ENCODE measurements around the gene KRT7.
"Not testable (repeated sequence)": the region's sequence is repeated elsewhere in the genome, so short reads cannot be mapped to it uniquely, and the experiment has no call there.

The KRT7 gene

DNA sequence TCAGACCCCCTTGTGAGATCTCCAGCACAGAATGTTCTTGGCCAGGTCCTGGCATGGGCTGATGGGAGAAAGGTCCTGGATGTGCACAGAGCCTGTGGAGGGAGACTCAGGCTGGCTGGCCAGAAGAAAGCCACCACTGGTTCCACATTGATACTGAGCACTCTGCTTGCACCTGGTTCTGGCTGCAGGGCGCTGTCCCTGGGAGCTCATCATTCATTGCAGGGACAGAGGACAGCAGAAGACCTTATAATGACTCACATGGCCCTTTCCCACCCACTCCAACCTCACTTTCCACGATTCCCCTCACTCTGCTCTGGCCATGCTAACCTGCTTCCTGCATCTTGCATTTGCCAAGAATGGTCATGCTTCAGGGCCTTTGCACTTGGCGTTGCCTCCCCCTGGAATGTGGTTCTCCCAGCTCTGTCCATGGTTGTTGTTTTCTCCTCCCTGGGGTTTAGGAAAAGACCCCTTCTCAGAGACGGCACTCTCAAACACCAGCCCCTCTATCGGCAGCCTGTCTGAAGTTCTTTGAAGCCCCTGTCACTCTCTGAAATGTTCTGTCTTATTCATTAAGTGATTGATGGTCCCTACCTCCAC lies 10.3 kb downstream of the KRT7 start:
- no peak for DNase-seq (ENCODE audit: insufficient read length, low spot score)
- no peak for FAIRE-seq

DNA sequence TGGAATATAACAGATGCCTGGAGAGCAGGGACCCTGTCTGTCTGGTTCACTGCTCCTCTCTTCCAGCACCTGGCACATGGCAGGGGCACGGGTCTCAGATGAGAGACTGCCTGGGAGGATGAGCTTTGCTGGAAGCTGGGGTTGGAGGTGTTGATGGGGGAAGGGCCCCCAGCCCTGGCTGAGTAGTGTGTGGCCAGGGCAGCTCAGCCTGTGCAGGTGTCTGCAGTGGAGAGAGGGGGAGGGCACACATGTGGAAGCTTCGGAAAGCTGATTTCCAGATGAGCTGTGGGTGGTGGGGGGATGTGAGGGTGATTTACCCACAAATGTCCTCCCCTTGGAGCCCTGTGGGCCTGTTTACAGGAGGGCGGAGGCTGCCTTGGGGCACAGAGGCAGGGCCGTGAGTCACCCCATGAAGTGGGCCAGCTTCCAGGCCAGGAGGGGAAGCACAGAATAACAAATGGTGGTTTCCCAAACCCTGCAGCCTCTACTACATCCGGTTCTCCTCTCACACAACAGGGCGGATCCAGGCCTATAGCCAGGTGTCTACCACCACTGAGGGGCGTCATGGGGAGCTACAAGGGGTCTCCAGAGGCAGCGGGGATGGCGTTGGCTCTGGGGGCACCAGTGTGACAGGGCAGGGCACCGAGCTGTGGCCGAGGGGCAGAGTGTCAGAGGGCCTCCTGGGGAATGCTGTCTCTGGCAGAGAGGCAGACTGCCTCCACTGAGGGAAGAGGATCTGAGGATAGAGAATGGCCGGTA lies 11.0 kb downstream of the KRT7 start:
- DNase-seq (ENCODE audit: insufficient read length, low spot score): peak; percentile 85
- FAIRE-seq: peak; percentile 93

DNA sequence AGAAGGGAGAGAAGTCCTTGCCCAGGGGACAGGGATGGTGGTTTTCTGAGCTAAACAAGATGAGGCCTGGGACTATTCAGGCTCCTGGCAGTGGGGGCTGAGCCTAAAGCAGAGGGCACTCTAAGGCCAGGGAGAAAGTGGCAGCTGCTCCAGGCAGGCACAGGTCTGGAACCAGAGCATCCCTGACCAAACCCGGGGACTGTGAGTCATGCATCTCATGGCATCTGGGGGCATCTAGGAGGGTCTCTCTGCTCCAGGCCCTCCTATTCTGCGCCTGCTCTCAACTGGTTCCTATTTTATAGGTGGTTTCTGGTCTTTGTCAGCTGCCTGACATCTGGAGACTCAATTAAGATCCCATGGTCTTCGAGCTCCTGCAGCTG lies 11.6 kb downstream of the KRT7 start:
- DNase-seq (ENCODE audit: insufficient read length, low spot score): no peak
- peak; percentile 13 for FAIRE-seq

DNA sequence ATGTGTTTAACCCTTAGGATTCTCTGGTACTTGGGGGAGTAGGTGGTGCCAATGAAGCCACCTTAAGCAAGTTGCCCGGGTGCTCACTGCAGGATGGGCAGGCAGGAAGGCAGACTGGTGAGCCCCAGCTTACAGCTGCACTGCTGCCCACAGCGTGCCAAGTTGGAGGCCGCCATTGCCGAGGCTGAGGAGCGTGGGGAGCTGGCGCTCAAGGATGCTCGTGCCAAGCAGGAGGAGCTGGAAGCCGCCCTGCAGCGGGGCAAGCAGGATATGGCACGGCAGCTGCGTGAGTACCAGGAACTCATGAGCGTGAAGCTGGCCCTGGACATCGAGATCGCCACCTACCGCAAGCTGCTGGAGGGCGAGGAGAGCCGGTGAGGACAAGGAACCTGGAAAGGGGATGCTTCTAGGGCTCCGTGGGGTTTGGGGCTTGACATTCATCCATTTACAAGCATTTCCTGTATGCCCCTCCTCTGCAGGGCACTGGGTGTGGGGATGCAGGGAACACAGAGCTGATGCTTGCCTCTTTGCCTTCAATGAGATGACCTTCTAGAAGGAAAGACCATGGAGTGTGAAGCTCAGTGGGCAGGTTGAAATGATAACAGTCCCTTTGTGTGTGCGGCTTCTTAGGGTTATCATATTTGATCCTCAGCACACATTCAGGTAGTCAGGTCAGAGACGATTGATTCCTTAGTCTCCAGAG lies 12.4 kb downstream of the KRT7 start:
- DNase-seq (ENCODE audit: insufficient read length, low spot score) (no peak), FAIRE-seq (no peak)

DNA sequence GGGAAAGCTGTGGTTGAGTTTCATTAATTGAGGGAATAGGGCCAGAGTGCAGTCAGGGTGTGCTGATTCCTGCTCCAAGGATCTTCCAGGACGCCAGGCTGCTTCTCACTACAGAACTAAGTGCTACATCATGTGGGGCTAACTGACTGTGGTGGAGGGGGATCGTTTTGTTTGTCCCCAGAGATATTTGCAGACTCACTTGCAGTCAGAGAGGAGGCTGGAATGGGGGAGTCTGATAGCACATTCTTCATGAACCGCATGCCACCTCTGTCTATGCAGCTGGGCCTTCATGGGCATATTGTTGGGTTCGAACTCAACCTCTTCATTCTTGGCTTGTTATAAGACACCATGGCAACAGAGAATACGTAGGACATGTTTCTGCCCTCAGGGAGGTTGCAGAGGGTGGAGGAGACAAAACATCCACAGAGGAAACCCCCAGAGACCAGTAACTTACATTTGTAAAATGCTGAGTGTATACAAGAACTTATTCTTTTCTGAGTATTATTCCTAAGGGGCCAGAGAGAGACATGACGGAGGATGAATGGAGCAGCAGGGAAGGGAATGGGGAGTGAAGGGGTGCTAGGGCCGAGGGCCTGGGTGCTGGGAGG lies 13.0 kb downstream of the KRT7 start:
- DNase-seq (ENCODE audit: insufficient read length, low spot score) (no peak), FAIRE-seq (no peak)

DNA sequence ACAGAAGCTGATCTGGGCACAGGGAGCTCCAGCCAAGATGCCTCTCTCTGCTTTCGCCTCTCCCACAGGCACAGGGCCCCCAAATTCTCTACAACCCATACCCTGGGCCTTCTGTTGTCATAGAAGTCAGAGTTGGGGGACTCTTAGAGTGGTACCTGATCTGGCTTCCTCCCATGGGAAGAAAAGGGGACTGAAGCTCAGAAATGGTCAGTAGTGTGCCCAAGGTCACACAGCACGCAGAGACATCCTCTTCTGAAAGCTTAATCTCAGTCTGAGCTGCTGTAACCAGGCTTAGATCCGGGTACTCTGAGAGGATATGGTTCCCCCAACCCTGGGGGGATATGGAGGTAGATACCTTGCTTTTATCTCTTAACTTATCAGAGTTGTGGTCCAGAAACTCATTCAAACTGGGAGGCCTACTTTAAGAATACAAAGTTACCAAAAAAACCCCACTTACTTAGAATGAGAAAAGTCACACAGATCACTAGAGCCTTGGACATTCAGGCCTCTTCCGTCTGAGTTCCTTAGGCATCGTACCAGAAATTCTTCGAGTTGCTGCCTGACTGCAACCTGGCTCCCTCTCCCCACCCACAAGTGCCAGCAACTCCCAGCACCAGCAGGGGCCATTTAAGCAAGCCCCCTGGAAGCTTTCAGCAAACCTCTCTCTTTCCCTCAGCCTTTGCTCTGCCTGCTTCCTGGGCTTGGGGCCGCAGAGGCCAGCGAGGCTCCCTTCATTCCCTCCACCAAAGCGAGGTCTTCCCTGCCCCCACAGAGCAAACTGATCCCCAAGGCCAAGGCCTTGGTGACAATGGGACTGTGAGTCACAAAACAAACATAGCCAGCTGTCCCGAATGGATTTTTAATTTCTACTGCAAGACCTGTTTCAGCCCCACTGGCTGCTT lies 13.9 kb downstream of the KRT7 start:
- no peak for FAIRE-seq
- no peak for DNase-seq (ENCODE audit: insufficient read length, low spot score)

DNA sequence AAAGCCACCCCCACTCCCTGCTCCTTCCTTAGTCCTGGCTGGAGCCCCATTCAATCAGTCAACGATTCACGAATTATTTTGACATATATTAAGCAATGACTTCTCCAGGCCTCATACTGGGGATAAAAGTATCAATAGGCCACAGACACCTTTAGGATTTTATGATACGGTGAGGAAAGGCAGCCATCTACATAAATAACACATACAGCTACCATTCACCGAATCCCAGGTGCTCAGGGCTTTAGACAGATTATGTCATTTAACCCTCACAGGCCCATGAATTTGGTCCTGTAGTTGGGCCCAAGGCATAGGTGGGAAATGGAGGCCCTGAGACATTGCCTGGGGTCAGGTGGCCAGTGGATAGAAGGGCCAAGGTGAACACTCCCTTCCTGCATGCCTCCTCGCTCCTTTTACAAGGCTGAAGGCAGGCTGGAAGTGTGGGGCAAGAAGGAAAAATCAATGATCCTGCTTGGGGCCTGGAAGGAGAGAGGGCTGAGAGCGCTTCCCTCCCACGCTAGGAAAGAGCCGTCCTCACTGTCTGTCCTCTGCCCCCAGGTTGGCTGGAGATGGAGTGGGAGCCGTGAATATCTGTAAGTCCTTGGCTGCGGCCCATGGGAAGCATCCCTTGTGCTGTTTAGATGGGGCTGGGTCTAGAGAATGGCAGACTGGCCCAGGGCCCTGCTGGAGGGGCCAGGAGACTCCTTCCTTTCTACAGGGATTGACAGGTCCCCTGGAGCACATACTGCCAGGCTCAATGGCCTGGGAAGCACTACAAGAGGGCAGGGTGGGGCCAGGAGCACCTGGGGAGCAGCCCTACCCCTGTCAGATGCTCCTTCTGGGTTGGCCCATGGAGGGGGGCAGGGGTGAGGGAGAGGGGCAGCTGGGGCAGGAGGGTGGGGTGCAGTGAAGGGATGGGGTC lies 14.8 kb downstream of the KRT7 start:
- no peak for FAIRE-seq
- DNase-seq (ENCODE audit: insufficient read length, low spot score): no peak

DNA sequence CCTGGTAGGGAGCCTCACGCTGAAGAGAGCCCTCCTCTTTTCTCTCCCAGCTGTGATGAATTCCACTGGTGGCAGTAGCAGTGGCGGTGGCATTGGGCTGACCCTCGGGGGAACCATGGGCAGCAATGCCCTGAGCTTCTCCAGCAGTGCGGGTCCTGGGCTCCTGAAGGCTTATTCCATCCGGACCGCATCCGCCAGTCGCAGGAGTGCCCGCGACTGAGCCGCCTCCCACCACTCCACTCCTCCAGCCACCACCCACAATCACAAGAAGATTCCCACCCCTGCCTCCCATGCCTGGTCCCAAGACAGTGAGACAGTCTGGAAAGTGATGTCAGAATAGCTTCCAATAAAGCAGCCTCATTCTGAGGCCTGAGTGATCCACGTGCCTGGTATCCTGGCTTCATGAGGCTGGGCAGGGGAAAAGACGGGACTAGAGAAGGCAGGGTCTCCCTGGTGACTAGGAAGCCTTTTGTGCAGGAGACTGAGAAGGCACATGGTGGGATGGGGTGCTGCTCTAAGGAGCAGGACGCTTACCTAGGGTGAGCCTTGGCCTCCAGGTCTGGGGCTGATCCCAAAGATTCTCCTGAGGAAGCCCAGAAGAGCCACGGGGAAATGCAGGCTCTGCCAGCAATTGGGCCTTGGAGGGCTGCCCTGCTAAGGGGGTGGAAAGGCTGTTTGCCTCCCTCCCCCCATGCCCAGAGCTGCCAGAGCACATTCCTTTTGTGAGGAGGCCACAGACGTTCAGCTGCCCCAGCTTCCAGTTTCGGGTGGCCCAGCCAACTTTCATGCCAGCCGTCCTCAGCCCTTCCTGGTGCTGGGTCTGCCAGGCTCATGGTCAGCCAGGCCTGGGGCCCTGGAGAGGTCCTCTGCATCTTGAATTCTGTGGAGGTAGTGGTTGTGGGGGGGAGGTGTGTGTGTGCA lies 15.8 kb downstream of the KRT7 start:
- DNase-seq (ENCODE audit: insufficient read length, low spot score): no peak
- FAIRE-seq: no peak

DNA sequence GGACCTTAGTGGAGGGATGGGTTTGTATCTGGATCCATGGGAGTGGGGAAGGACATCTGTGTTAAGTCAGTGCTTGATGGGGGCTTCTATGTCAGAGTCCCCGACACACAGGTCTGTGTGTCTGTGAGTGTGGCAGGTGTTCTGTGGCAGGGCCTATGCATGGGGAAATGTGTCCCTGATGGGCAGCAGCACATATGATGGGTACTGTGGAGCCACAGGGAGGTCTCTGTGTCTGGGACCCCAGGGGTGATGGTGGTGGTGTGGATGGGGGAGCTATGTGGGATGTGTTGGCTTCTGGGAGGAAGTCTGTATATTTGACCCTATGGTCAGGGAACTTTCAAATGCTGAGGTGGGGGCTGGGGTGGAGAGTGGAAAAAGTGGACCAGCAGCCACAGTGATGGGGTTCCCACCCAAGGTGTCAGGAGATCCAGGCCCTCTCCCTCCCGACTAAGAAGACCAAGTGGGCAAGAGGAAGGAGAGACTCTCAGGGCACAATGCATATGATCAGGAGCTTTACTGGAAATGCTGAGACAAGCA lies 16.5 kb downstream of the KRT7 start:
- no peak for DNase-seq (ENCODE audit: insufficient read length, low spot score)
- no peak for FAIRE-seq

DNA sequence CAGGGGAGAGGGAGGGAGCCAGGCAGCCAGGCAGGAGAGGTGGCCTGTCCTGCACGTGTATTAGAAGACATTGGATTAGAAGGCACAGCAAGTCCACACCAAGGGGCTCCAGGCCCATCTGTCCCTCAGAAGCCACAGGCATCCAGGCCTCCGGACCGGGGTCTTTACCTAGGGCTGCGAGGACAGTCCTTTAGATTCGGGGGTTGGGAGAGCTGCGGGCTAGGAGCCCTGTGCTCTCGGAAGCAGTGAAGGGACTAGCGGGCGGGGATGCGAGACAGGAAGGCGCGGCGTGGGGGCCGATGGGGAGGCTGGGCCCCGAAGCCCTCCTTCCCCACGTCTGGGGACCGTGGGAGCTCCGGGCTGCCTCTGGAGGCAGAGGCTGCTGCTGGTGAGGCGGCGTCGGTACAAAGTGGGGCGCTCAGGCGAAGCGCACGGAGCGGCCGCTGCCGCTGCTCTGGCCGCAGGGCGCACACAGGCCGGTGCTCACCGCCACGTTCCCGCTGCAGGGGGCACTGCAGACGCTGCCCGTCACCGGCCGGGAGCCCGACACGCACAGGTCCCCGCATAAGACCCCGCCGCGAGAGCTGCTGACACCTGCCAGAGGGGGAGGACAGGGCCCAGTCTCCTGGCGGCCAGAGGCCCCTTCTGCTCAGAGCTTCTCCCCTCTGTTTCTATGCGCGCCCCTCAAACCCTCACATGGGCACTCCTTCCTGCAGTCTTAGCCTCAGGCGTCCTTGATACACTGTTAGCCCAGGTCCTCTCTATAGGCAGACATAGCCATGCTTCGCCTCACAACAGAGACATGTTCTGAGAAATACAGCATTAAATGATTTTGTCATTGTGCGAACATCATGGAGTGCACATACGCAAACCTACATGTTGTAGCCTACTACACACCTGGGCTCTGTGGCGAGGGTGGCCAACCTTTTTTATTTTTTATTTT lies 17.3 kb downstream of the KRT7 start:
- no peak for DNase-seq (ENCODE audit: insufficient read length, low spot score)
- FAIRE-seq: no peak

DNA sequence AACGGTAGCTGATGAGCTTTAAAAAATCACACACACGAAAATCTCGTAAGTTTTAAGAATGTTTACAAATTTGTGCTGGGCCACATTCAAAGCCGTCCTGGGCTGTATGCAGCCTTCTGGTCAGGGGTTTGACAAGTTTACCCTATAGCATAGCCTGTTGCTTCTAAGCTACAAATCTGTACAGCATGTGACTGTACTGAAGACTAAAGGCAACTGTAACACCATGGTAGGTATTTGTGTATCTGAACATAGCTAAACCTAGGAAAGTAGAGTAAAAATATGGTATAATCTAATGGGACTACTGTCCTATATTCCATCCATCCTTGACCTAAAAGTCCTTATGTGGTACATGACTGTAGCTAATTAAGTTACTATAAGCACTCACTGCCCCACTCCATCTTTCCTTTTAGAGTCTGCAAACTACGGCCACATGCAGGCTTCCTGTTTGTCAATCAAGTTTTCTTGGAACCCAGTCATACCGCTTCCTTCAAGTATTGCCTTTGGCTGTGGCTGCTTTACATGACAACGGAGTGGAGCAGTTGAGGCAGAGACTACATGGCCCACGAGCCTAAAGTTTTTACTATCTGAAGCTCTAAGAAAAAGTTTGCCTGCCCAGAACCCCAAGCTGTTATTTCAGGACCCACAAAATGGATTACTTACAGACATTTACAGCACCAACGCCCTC lies 18.5 kb downstream of the KRT7 start:
- DNase-seq (ENCODE audit: insufficient read length, low spot score) (no peak), FAIRE-seq (no peak)

DNA sequence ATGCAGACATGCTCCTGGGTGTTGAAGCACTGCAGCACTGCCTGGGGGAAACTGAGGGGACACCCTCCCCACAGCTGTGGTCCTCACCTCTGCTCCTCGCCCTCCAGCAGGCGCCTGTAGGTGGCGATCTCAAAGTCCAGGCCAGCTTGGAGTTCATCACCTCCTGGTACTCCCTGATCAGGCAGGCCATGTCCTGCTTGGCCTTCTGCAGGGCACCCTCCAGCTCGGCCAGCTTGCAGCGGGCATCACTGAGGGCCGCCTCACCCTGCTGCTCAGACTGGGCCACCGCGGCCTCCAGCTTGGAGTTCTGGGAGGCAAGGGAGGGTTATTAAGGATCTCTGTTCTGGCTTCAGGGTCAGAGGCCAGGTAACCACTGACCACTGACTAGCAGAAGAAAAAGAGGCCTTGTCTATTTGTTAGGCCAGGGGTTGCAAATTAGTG lies 19.2 kb downstream of the KRT7 start:
- not testable (repeated sequence) for DNase-seq (ENCODE audit: insufficient read length, low spot score)
- peak; percentile 40 for FAIRE-seq

DNA sequence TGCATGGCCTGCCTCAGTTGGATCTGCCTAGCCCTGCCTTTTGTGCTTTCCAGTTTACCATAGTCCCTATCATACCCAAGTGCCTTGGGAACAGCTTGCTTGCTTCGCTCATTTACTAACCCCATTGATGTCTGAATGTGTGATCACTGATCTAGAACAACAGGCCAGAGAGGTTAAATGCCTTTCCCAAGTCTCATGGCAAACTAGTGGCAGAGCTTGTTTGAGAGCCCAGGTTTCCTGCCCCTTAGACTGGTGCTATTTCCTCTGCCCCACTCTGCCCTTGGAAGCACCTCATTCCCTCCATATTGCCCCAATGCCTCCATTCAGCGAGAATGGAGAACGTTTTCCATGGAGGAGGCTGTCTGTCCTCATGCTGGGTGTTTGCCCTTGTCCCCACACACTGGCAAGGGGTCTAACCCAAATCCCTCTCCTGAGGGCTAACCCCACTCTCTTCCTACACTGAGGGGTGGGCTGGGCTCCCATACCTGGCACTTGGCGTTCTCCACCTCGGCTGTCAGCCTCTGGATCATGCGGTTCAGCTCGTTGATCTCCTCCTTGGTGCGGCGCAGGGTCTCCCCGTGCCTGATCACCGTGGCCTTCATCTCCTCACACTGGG lies 19.8 kb downstream of the KRT7 start:
- DNase-seq (ENCODE audit: insufficient read length, low spot score): no peak
- no peak for FAIRE-seq

DNA sequence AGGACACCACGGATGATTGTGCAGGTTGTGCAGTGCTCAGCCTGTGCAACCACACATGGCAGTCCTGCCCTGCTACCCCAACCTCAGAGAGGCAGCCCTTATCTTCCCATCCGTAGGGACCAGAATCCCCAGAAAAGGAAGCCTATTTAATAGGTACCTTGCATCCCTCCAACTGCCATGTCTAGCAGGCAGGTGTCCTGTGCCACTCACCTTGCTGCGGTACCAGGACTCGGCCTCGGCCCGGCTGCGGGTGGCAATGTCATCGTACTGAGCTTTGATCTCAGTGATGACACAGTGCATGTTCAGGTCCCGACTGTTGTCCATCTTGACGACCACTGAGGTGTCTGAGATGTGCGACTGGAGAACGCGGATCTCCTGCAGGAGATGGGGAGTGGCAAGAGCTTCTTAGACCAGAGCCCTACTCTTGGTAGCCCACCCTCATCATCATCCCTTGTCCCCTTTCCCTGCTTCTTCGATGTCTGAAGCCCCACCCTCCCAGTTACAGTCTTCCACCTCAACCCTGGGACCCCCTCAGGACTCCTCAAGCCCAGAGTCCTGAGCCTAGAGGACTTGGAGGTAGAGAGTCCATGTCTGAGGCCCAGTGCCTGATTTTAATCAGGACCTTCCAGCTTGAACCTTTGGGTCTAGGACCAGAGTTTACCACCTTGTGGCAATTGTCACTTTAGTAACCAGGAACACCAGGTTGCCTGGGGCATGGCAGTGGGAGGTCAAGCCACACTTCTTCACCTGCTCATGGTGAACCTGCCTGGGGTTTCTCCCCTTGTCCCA lies 20.5 kb downstream of the KRT7 start:
- FAIRE-seq: no peak
- DNase-seq (ENCODE audit: insufficient read length, low spot score): no peak

Measured in HTR-8/SVneo (cell line).